ENCODE data around the gene COX19. TPM values are rescaled to one million over a fixed set of nuclear protein-coding genes. Genes with fewer than 3 reads are reported as not detected.

COX19 gene
- polyA plus RNA-seq, 1 donor (not counting 4 experiments of a cell fraction or from before 2014, with no cell fraction given): 6.2 TPM

DNA sequence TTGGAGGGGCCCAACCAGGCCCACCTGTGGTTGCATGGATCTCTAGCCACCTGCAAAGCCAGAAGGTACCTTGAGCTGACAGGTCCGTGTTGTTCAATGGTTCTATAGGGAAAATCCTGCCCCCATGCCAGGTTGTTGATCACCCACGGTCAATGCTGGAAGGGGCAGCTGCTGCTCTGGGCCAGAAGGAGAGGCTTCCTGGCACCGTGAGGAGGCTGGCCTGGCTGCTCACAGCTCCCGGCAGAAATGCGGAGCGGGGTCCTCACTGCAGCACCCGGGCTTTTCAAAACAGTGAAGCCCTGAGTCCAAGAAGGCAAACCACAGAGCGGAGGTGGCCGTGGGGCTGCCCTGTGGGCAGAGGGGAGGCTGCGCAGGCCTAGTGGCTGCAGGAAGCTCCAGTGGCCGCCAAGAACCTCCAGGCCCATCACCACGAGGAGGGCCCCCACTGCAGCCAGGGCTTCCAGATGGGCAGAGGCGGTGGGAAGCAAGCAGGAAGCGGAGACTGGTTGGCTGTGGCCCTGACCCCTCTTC, 44.0 kb upstream of the COX19 start:
- FAIRE-seq: no peak
- Histone ChIP-seq H3K9me1 (ENCODE audit: control insufficient read depth, extremely low read depth, insufficient read depth, low read length) (no peaks in the 10 kb centered on the region), H2AFZ (ENCODE audit: control insufficient read depth, low read length) (no peak overlapping the region), H3K9ac (ENCODE audit: control insufficient read depth, extremely low read depth, insufficient read depth, low read length) (no peak overlapping the region), H3K79me2 (ENCODE audit: control insufficient read depth, insufficient read depth, low read length) (peaks cover 30% of the 10 kb centered on the region), H3K27me3 (ENCODE audit: control insufficient read depth, extremely low read depth, insufficient read depth, low read length) (no peaks in the 10 kb centered on the region), H3K27ac (ENCODE audit: control insufficient read depth, insufficient read depth, low read length) (no peak overlapping the region), H3K4me2 (ENCODE audit: control insufficient read depth, extremely low read depth, insufficient read depth, low read depth, low read length) (no peak overlapping the region), H3K4me1 (ENCODE audit: control insufficient read depth, extremely low read depth, insufficient read depth, low read length) (no peaks in the 10 kb centered on the region), H4K20me1 (ENCODE audit: control insufficient read depth, extremely low read depth, insufficient read depth, low read length) (peaks cover 19% of the 10 kb centered on the region), H3K36me3 (ENCODE audit: control insufficient read depth in 2 of 2, extremely low read depth in 1 of 2, insufficient read depth in 2 of 2, low read length in 2 of 2) (peaks cover 2 to 8% of the 10 kb centered on the region in 2 experiments), H3K9me3 (ENCODE audit: control insufficient read depth, low read depth, low read length) (no peaks in the 10 kb centered on the region), H3K4me3 (ENCODE audit: control insufficient read depth in 2 of 3, extremely low read depth in 1 of 3, insufficient read depth in 2 of 3, low read depth in 1 of 3, low read length in 3 of 3) (no peak overlapping the region)
- dilution Hi-C loops (cut with MboI; ENCODE audit: extremely low pct_ligation_motif_present, low sequenced_read_pairs): no loop called here
- no peak for DNase-seq (ENCODE audit: low read depth, low spot score)
- TF ChIP-seq, protein P1, sequence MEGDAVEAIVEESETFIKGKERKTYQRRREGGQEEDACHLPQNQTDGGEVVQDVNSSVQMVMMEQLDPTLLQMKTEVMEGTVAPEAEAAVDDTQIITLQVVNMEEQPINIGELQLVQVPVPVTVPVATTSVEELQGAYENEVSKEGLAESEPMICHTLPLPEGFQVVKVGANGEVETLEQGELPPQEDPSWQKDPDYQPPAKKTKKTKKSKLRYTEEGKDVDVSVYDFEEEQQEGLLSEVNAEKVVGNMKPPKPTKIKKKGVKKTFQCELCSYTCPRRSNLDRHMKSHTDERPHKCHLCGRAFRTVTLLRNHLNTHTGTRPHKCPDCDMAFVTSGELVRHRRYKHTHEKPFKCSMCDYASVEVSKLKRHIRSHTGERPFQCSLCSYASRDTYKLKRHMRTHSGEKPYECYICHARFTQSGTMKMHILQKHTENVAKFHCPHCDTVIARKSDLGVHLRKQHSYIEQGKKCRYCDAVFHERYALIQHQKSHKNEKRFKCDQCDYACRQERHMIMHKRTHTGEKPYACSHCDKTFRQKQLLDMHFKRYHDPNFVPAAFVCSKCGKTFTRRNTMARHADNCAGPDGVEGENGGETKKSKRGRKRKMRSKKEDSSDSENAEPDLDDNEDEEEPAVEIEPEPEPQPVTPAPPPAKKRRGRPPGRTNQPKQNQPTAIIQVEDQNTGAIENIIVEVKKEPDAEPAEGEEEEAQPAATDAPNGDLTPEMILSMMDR (optimal IDR thresholded peaks at IDR 0.05 in 1 of 3, IDR thresholded peaks at IDR 0.05 in 1 of 3, conservative IDR thresholded peaks at IDR 0.05 in 1 of 3; ENCODE audit: extremely low read depth in 1 of 3, insufficient read depth in 2 of 3, low read length in 3 of 3): no peak
- TF ChIP-seq EZH2 (IDR thresholded peaks at IDR 0.05; ENCODE audit: low read length): no peak

DNA sequence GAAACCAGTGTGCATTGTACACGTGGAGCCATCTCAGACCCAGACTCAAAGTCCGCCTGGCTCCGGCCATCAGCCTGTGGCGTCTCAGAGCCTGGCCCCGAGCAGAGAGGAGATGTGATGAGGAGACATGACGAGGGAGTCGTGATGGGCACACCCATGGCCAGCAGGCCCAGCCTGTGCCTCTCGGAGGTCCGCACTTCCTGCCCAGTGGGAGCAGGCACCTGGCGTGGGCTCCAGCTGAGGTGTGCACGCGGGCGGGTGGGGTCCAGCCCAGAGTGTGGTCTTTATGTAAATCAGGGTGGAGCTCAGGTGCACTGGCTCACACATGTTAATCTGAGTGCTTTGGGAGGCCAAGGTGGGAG, 43.0 kb upstream of the COX19 start:
- Histone ChIP-seq H3K9me3 (ENCODE audit: control insufficient read depth, low read depth, low read length) (no peaks in the 10 kb centered on the region), H3K4me1 (ENCODE audit: control insufficient read depth, extremely low read depth, insufficient read depth, low read length) (no peaks in the 10 kb centered on the region), H3K9me1 (ENCODE audit: control insufficient read depth, extremely low read depth, insufficient read depth, low read length) (no peaks in the 10 kb centered on the region), H3K27ac (ENCODE audit: control insufficient read depth, insufficient read depth, low read length) (no peak overlapping the region), H3K79me2 (ENCODE audit: control insufficient read depth, insufficient read depth, low read length) (peaks cover 22% of the 10 kb centered on the region), H2AFZ (ENCODE audit: control insufficient read depth, low read length) (no peak overlapping the region), H3K4me3 (ENCODE audit: control insufficient read depth in 2 of 3, extremely low read depth in 1 of 3, insufficient read depth in 2 of 3, low read depth in 1 of 3, low read length in 3 of 3) (no peak overlapping the region), H4K20me1 (ENCODE audit: control insufficient read depth, extremely low read depth, insufficient read depth, low read length) (peaks cover 24% of the 10 kb centered on the region), H3K9ac (ENCODE audit: control insufficient read depth, extremely low read depth, insufficient read depth, low read length) (no peak overlapping the region), H3K27me3 (ENCODE audit: control insufficient read depth, extremely low read depth, insufficient read depth, low read length) (no peaks in the 10 kb centered on the region), H3K4me2 (ENCODE audit: control insufficient read depth, extremely low read depth, insufficient read depth, low read depth, low read length) (no peak overlapping the region), H3K36me3 (ENCODE audit: control insufficient read depth in 2 of 2, extremely low read depth in 1 of 2, insufficient read depth in 2 of 2, low read length in 2 of 2) (peaks cover 2 to 8% of the 10 kb centered on the region in 2 experiments)
- TF ChIP-seq, protein P1 (optimal IDR thresholded peaks at IDR 0.05 in 1 of 3, IDR thresholded peaks at IDR 0.05 in 1 of 3, conservative IDR thresholded peaks at IDR 0.05 in 1 of 3; ENCODE audit: extremely low read depth in 1 of 3, insufficient read depth in 2 of 3, low read length in 3 of 3): no peak
- TF ChIP-seq EZH2 (IDR thresholded peaks at IDR 0.05; ENCODE audit: low read length): no peak
- FAIRE-seq (no peak), DNase-seq (ENCODE audit: low read depth, low spot score) (no peak)
- dilution Hi-C loops (cut with MboI; ENCODE audit: extremely low pct_ligation_motif_present, low sequenced_read_pairs): no loop called here

Measured in keratinocyte (primary cell).